H1 (cell line): Measurements from ENCODE around the gene KDF1. TPM values are rescaled to one million over a fixed set of nuclear protein-coding genes. Genes with fewer than 3 reads are reported as not detected.

Source experiments
- CTCF ChIA-PET: fragments of 300-600 bp; sonication (Branson Sonifier 250); formaldehyde crosslinking; loops from one replicate; lab custom pipeline; 2021; ENCODE audit not compliant: partially characterized antibody; lab: Charles Lee
- POLR2A ChIA-PET: fragments of 300-600 bp; sonication (Branson Sonifier 250); formaldehyde crosslinking; loops from one replicate; lab custom pipeline; 2021; ENCODE audit warnings: inconsistent platforms; ENCODE audit not compliant: partially characterized antibody; lab: Charles Lee
- DNase-seq, 2 experiments: peaks; one replicate each; pipeline versions ENCODE4 v3.0.0 to v3.0.0-alpha.2; 2010 to 2022; ENCODE audit warnings: low spot score in 2 of 2, low read depth in 1 of 2, mixed read lengths in 1 of 2
- FAIRE-seq: peaks from 2 replicates; lab custom pipeline; 2011; peaks lifted over from hg19 to GRCh38; lab: Jason Lieb, UNC
- H2AFZ ChIP-seq: 2 replicates; pipeline ENCODE4 v1.8.1; 2012; ENCODE audit warnings: low read length, inconsistent platforms
- H2AK5ac ChIP-seq: 2 replicates; pipeline ENCODE4 v1.6.1; 2013; ENCODE audit warnings: low read depth, low read length
- H2BK120ac ChIP-seq: replicated peaks from 2 replicates; pipeline ENCODE3; 2013; ENCODE audit warnings: low read depth, low read length, inconsistent platforms
- H2BK12ac ChIP-seq: 2 replicates; pipeline ENCODE4 v1.6.1; 2013; ENCODE audit warnings: low read depth, low read length
- H2BK15ac ChIP-seq: 2 replicates; pipeline ENCODE4 v1.6.1; 2013; ENCODE audit warnings: low read length
- H2BK20ac ChIP-seq: 2 replicates; pipeline ENCODE4 v1.6.1; 2013; ENCODE audit warnings: low read length
- H2BK5ac ChIP-seq: 2 replicates; pipeline ENCODE4 v1.6.1; 2013; ENCODE audit warnings: low read depth, low read length
- H3K14ac ChIP-seq: 2 replicates; pipeline ENCODE4 v1.6.1; 2013; ENCODE audit warnings: inconsistent platforms; ENCODE audit not compliant: insufficient read length
- H3K18ac ChIP-seq: 2 replicates; pipeline ENCODE4 v1.6.1; 2013; ENCODE audit warnings: low read length; ENCODE audit errors: extremely low read depth
- H3K23ac ChIP-seq: 2 replicates; pipeline ENCODE4 v1.6.1; 2013; ENCODE audit warnings: inconsistent platforms; ENCODE audit not compliant: insufficient read length
- H3K23me2 ChIP-seq: 2 replicates; pipeline ENCODE4 v1.6.1; 2013; ENCODE audit warnings: low read depth, low read length
- H3K27ac ChIP-seq: 2 replicates; pipeline ENCODE4 v1.6.1; 2011; ENCODE audit warnings: low read depth, low read length, inconsistent platforms
- H3K27me3 ChIP-seq, 4 experiments: replicated peaks in 1 of 4; 1 replicate in 1 of 4; 2 replicates in 3 of 4; pipeline versions ENCODE4 v1.6.1 to v1.8.1; 2011 to 2013; ENCODE audit warnings: low read length in 3 of 4, mild to moderate bottlenecking in 3 of 4, inconsistent platforms in 2 of 4, mixed read lengths in 2 of 4, moderate library complexity in 1 of 4; ENCODE audit not compliant: control insufficient read depth in 3 of 4, insufficient read depth in 3 of 4; ENCODE audit errors: extremely low read depth in 1 of 4
- H3K36me3 ChIP-seq, 4 experiments: 2 replicates each; pipeline versions ENCODE4 v1.6.1 to v1.8.1; 2011 to 2013; ENCODE audit warnings: mild to moderate bottlenecking in 4 of 4, low read length in 3 of 4, moderate library complexity in 2 of 4, control low read depth in 1 of 4, inconsistent platforms in 1 of 4; ENCODE audit not compliant: insufficient read depth in 4 of 4, control insufficient read depth in 2 of 4
- H3K4ac ChIP-seq: replicated peaks from 2 replicates; pipeline ENCODE3; 2013; ENCODE audit warnings: low read length, low read depth, mixed read lengths, inconsistent platforms; ENCODE audit not compliant: insufficient read length
- H3K4me1 ChIP-seq, 4 experiments: replicated peaks in 1 of 4; 1 replicate in 1 of 4; 2 replicates in 3 of 4; pipeline versions ENCODE4 v1.6.1 to v1.8.1; 2011 to 2013; ENCODE audit warnings: low read length in 3 of 4, inconsistent platforms in 2 of 4, mixed read lengths in 1 of 4; ENCODE audit not compliant: insufficient read depth in 4 of 4, control insufficient read depth in 3 of 4
- H3K4me2 ChIP-seq, 2 experiments: 2 replicates each; pipeline versions ENCODE4 v1.6.1 to v1.8.1; 2011 to 2013; ENCODE audit warnings: low read depth in 2 of 2, low read length in 2 of 2, control low read depth in 1 of 2, inconsistent platforms in 1 of 2, mild to moderate bottlenecking in 1 of 2; ENCODE audit not compliant: insufficient read depth in 1 of 2
- H3K4me3 ChIP-seq, 4 experiments: fragments of 200-600, 300-600 bp in 1 of 4; sonication (generic), shearing (Covaris generic), sonication (Bioruptor Twin) in 1 of 4; 2 replicates each; pipeline versions ENCODE4 v1.5.1 to v1.8.1; 2011 to 2016; ENCODE audit warnings: low read length in 4 of 4, low read depth in 3 of 4, control low read depth in 2 of 4, inconsistent platforms in 2 of 4, mild to moderate bottlenecking in 2 of 4, mixed read lengths in 1 of 4, moderate library complexity in 1 of 4; ENCODE audit not compliant: insufficient read depth in 2 of 4; ENCODE audit errors: extremely low read depth in 1 of 4
- H3K56ac ChIP-seq: replicated peaks from 2 replicates; pipeline ENCODE3; 2013; ENCODE audit warnings: low read depth, mild to moderate bottlenecking, mixed read lengths, low read length, inconsistent platforms; ENCODE audit not compliant: insufficient read length
- H3K79me1 ChIP-seq: 2 replicates; pipeline ENCODE4 v1.6.1; 2013; ENCODE audit warnings: low read depth, low read length, control low read depth
- H3K79me2 ChIP-seq, 2 experiments: 2 replicates each; pipeline versions ENCODE4 v1.6.1 to v1.8.1; 2012 to 2013; ENCODE audit warnings: low read length in 2 of 2, mild to moderate bottlenecking in 2 of 2, inconsistent platforms in 1 of 2; ENCODE audit not compliant: insufficient read depth in 2 of 2, control insufficient read depth in 1 of 2
- H3K9ac ChIP-seq, 4 experiments: replicated peaks in 1 of 4; 1 replicate in 1 of 4; 2 replicates in 3 of 4; pipeline versions ENCODE4 v1.6.1 to v1.8.1; 2011 to 2013; ENCODE audit warnings: low read depth in 3 of 4, low read length in 3 of 4, control low read depth in 2 of 4, mild to moderate bottlenecking in 2 of 4, moderate library complexity in 2 of 4, inconsistent platforms in 1 of 4; ENCODE audit errors: extremely low read depth in 1 of 4
- H3K9me3 ChIP-seq, 2 experiments: 2 replicates each; pipeline versions ENCODE4 v1.6.1 to v1.8.1; 2012 to 2013; ENCODE audit warnings: mild to moderate bottlenecking in 2 of 2, moderate library complexity in 2 of 2, control low read depth in 1 of 2, inconsistent platforms in 1 of 2, low read depth in 1 of 2, low read length in 1 of 2, mixed read lengths in 1 of 2; ENCODE audit not compliant: insufficient read depth in 2 of 2
- H4K20me1 ChIP-seq, 2 experiments: replicated peaks in 1 of 2; 2 replicates each; pipeline versions ENCODE3 to v1.8.1; 2011 to 2013; ENCODE audit warnings: inconsistent platforms in 2 of 2, low read length in 2 of 2, mild to moderate bottlenecking in 1 of 2; ENCODE audit not compliant: insufficient read depth in 2 of 2, control insufficient read depth in 1 of 2
- H4K5ac ChIP-seq: 2 replicates; pipeline ENCODE4 v1.6.1; 2013; ENCODE audit warnings: low read length, low read depth, mixed read lengths, inconsistent platforms; ENCODE audit not compliant: insufficient read length
- H4K8ac ChIP-seq: 2 replicates; pipeline ENCODE4 v1.8.0; 2013; ENCODE audit warnings: mild to moderate bottlenecking, moderate library complexity, low read length, inconsistent platforms; ENCODE audit not compliant: insufficient read depth; ENCODE audit errors: extremely low read depth
- H4K91ac ChIP-seq: replicated peaks from 2 replicates; pipeline ENCODE3; 2013; ENCODE audit warnings: low read length, mixed read lengths, inconsistent platforms; ENCODE audit not compliant: insufficient read length
- ATF2 ChIP-seq: IDR thresholded peaks from 2 replicates; pipeline ENCODE4 v1.6.1; 2012; ENCODE audit warnings: low read length, inconsistent platforms
- ATF3 ChIP-seq: IDR thresholded peaks from 2 replicates; pipeline ENCODE4 v1.6.1; 2011; ENCODE audit warnings: low read depth, mild to moderate bottlenecking, low read length; ENCODE audit not compliant: insufficient read depth
- CBX5 ChIP-seq: fragments of 300-800, 300-1000 bp; sonication (generic); IDR thresholded peaks from 2 replicates; pipeline ENCODE4 v1.7.1; 2016; ENCODE audit warnings: antibody characterized with exemption, low read length, low read depth
- CHD1 ChIP-seq: IDR thresholded peaks from 2 replicates; pipeline ENCODE4 v1.6.1; 2012; ENCODE audit warnings: low read depth, low read length, improper control_type of control experiment
- FOSL1 ChIP-seq: IDR thresholded peaks from 2 replicates; pipeline ENCODE4 v1.6.1; 2011; ENCODE audit warnings: mild to moderate bottlenecking, low read depth, low read length, moderate library complexity; ENCODE audit not compliant: insufficient read depth
- HDAC2 ChIP-seq, 2 experiments: fragments of 300-600 bp in 1 of 2; sonication (generic) in 1 of 2; IDR thresholded peaks; 2 replicates each; pipeline ENCODE4 v1.6.1; 2011 to 2012; ENCODE audit warnings: low read depth in 2 of 2, low read length in 2 of 2, mild to moderate bottlenecking in 2 of 2, moderate library complexity in 2 of 2, borderline replicate concordance in 1 of 2, inconsistent platforms in 1 of 2
- KDM4A ChIP-seq: IDR thresholded peaks from one replicate; pipeline ENCODE4 v1.7.1; 2012; ENCODE audit warnings: low read depth, mild to moderate bottlenecking, moderate library complexity, low read length, inconsistent platforms; ENCODE audit not compliant: severe bottlenecking
- POLR2AphosphoS5 ChIP-seq: IDR thresholded peaks from 2 replicates; pipeline ENCODE4 v1.6.1; 2011; ENCODE audit warnings: low read depth, low read length
- SIRT6 ChIP-seq: IDR thresholded peaks from one replicate; pipeline ENCODE4 v1.7.1; 2012; ENCODE audit warnings: low read length, inconsistent platforms
- SUZ12 ChIP-seq: fragments of 200-600 bp; sonication (generic); IDR thresholded peaks from 2 replicates; pipeline ENCODE4 v1.6.1; 2012; ENCODE audit warnings: mild to moderate bottlenecking, inconsistent platforms, low read length, moderate library complexity, mixed read lengths
- WGBS, 2 experiments: shearing (Covaris generic) in 1 of 2; methylation state at CpG; one replicate each; pipeline versions ENCODE4 v1.1.6 to v1.1.7; 2013 to 2015; ENCODE audit warnings: low lambda C conversion rate in 2 of 2, mixed read lengths in 2 of 2, inconsistent platforms in 1 of 2, low coverage in 1 of 2, missing lambda C conversion rate in 1 of 2; ENCODE audit not compliant: insufficient replicate concordance in 2 of 2, insufficient coverage in 1 of 2, insufficient read length in 1 of 2; ENCODE audit errors: extremely low coverage in 1 of 2, missing lambda C conversion rate in 1 of 2; 5-methylcytosine and 5-hydroxymethylcytosine counted together
- polyA plus RNA-seq, 7 experiments: library from polyadenylated mRNA; depleted of rRNA in 3 of 7; stranded (reverse) in 5 of 7; unstranded in 2 of 7; fragments of >200 nt in 5 of 7; fragments of 200-250 nt in 2 of 7; gene quantifications; 1 replicate in 5 of 7; 2 replicates in 1 of 7; 4 replicates in 1 of 7; pipeline versions ENCODE4 v1.2.1 to v1.2.3, GENCODE V29; 2011 to 2013; ENCODE audit warnings: missing spikeins in 2 of 7, mixed read lengths in 2 of 7
- total RNA-seq: library from RNA; stranded (reverse); fragmentation: NEBNext Ultra II Directional; extraction: Animal tissue kit (Norgen Biotek cat#: 25700); gene quantifications from 2 replicates; pipeline ENCODE4 v1.2.1, GENCODE V29; 2021

KDF1 gene
- total and polyA plus RNA-seq, 2 of the 8 experiments (the other 6 are each of a cell fraction or from before 2014, with no cell fraction given), result 16.9 to 37.5 TPM

- Histone ChIP-seq H4K91ac (no peak overlapping the region), H2AK5ac (no peak overlapping the region), H3K36me3 (peaks cover 2 to 37% (median 15%) of the 10 kb centered on the region in 4 experiments; a peak in 7 of 8 replicates), H4K8ac (no peak overlapping the region), H4K5ac (no peak overlapping the region), H4K20me1 (peaks cover 0 to 5% of the 10 kb centered on the region in 2 experiments), H3K79me2 (no peaks in the 10 kb centered on the region), H3K27ac (no peak overlapping the region), H2BK120ac (no peak overlapping the region), H2BK12ac (no peak overlapping the region), H3K79me1 (no peaks in the 10 kb centered on the region), H3K23me2 (no peaks in the 10 kb centered on the region), H3K4me3 (no peak overlapping the region), H3K4me1 (no peaks in the 10 kb centered on the region), H3K18ac (no peak overlapping the region), H3K9me3 (no peaks in the 10 kb centered on the region), H3K4ac (no peak overlapping the region), H3K23ac (no peak overlapping the region), H3K56ac (no peak overlapping the region), H2BK5ac (no peak overlapping the region), H3K9ac (no peak overlapping the region), H2AFZ (no peak overlapping the region), H2BK15ac (no peak overlapping the region), H3K14ac (no peak overlapping the region), H2BK20ac (no peak overlapping the region), H3K4me2 (no peak overlapping the region), H3K27me3 (no peaks in the 10 kb centered on the region)
- WGBS, 2 experiments, result 90% methylated on average over 1 of the region's 1 CpG; no CpG with 5 or more reads in 1 of the 2 experiments
- POLR2A ChIA-PET, result interaction anchor here (0.7 to 5.3 kb wide), 10 partner anchors 8 to 81 kb away, joined by 3 to 26 read pairs (median 6); partner anchors contain the start of genes GPATCH3, GPN2, KDF1 and NUDC
- CTCF ChIA-PET, result interaction anchor here (0.8 to 1.5 kb wide), 3 partner anchors 9 to 47 kb away, joined by 3 read pairs; no protein-coding TSS in a partner anchor
- FAIRE-seq, result no peak
- no peak for DNase-seq
- no peak for TF ChIP-seq FOSL1
- no peak for TF ChIP-seq POLR2AphosphoS5
- TF ChIP-seq CBX5, result no peak
- no peak for TF ChIP-seq HDAC2 (IDR thresholded peaks at IDR 0.05; ENCODE audit: borderline replicate concordance in 1 of 2, low read depth in 2 of 2, low read length in 2 of 2)
- TF ChIP-seq ATF3, result no peak
- TF ChIP-seq CHD1, result no peak
- TF ChIP-seq SUZ12, result no peak
- no peak for TF ChIP-seq KDM4A
- TF ChIP-seq ATF2, result no peak
- no peak for TF ChIP-seq SIRT6
These were observed 10.9 kb downstream of the KDF1 start for GRCh38 chr1:26949266-26949925.
